Parathyroid adenoma (tissue), 2 donors: ENCODE data around the gene LSM12.

Source experiments
- H2AFZ ChIP-seq: fragments of 300-600 bp; sonication (generic); one replicate; pipeline ENCODE4 v1.7.0; 2017; ENCODE audit warnings: antibody characterized with exemption, mild to moderate bottlenecking
- H3K27ac ChIP-seq: fragments of 300-600 bp; sonication (generic); one replicate; pipeline ENCODE4 v1.7.0; 2017
- H3K27me3 ChIP-seq: fragments of 300-600 bp; sonication (generic); one replicate; pipeline ENCODE4 v1.7.0; 2017; ENCODE audit warnings: low read length; ENCODE audit not compliant: control insufficient read depth, insufficient read depth
- H3K36me3 ChIP-seq: fragments of 300-600 bp; sonication (generic); one replicate; pipeline ENCODE4 v1.7.0; 2017; ENCODE audit warnings: low read length; ENCODE audit not compliant: control insufficient read depth, insufficient read depth
- H3K4me1 ChIP-seq: fragments of 300-600 bp; sonication (generic); one replicate; pipeline ENCODE4 v1.7.0; 2017; ENCODE audit warnings: control low read depth
- H3K4me2 ChIP-seq: fragments of 300-600 bp; sonication (generic); one replicate; pipeline ENCODE4 v1.7.0; 2017; ENCODE audit warnings: low read length
- H3K4me3 ChIP-seq: fragments of 300-600 bp; sonication (generic); one replicate; pipeline ENCODE4 v1.7.0; 2017; ENCODE audit warnings: low read depth, low read length
- H3K79me2 ChIP-seq: fragments of 300-600 bp; sonication (generic); one replicate; pipeline ENCODE4 v1.7.0; 2017; ENCODE audit warnings: control low read depth
- H3K9ac ChIP-seq: fragments of 300-600 bp; sonication (generic); one replicate; pipeline ENCODE4 v1.7.0; 2017; ENCODE audit warnings: mild to moderate bottlenecking
- H3K9me3 ChIP-seq: fragments of 300-600 bp; sonication (generic); one replicate; pipeline ENCODE4 v1.7.0; 2017; ENCODE audit warnings: low read length; ENCODE audit not compliant: control insufficient read depth
- TF ChIP-seq, protein P1 (sequence below): fragments of 300-600 bp; sonication (generic); IDR thresholded peaks from one replicate; pipeline ENCODE4 v1.7.0; 2017; ENCODE audit warnings: antibody characterized with exemption, mild to moderate bottlenecking
- donor health status: primary hyperparathyroidism.

Gene LSM12

DNA sequence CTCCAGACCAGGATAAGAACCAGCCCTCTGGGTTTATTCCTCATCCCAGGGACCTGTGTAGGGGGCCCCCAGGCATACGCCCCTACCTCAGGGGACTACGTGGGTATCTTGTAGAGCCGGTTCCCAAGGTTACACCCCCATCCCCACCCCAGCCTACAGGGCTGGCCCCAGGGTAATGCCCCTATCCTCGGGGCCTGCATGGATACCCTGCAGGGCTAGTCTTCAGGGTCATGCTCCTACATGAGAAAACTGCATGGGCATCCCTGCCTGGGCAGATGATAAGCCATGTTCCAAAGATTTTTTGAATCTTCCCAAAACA, 42.8 kb upstream of the LSM12 start:
- H3K4me1 ChIP-seq = peaks cover 58% of the 10 kb centered on the region
- no peak overlapping the region for H3K9ac ChIP-seq
- H3K36me3 ChIP-seq = no peaks in the 10 kb centered on the region
- peak overlapping the region; percentile 21 for H3K4me3 ChIP-seq
- peaks cover 54% of the 10 kb centered on the region for H3K79me2 ChIP-seq
- H3K27ac ChIP-seq = peak overlapping the region; percentile 87
- H3K27me3 ChIP-seq = no peaks in the 10 kb centered on the region
- no peaks in the 10 kb centered on the region for H3K9me3 ChIP-seq
- H3K4me2 ChIP-seq = no peak overlapping the region
- TF ChIP-seq, protein P1, sequence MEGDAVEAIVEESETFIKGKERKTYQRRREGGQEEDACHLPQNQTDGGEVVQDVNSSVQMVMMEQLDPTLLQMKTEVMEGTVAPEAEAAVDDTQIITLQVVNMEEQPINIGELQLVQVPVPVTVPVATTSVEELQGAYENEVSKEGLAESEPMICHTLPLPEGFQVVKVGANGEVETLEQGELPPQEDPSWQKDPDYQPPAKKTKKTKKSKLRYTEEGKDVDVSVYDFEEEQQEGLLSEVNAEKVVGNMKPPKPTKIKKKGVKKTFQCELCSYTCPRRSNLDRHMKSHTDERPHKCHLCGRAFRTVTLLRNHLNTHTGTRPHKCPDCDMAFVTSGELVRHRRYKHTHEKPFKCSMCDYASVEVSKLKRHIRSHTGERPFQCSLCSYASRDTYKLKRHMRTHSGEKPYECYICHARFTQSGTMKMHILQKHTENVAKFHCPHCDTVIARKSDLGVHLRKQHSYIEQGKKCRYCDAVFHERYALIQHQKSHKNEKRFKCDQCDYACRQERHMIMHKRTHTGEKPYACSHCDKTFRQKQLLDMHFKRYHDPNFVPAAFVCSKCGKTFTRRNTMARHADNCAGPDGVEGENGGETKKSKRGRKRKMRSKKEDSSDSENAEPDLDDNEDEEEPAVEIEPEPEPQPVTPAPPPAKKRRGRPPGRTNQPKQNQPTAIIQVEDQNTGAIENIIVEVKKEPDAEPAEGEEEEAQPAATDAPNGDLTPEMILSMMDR = no peak
- no peak overlapping the region for H2AFZ ChIP-seq

DNA sequence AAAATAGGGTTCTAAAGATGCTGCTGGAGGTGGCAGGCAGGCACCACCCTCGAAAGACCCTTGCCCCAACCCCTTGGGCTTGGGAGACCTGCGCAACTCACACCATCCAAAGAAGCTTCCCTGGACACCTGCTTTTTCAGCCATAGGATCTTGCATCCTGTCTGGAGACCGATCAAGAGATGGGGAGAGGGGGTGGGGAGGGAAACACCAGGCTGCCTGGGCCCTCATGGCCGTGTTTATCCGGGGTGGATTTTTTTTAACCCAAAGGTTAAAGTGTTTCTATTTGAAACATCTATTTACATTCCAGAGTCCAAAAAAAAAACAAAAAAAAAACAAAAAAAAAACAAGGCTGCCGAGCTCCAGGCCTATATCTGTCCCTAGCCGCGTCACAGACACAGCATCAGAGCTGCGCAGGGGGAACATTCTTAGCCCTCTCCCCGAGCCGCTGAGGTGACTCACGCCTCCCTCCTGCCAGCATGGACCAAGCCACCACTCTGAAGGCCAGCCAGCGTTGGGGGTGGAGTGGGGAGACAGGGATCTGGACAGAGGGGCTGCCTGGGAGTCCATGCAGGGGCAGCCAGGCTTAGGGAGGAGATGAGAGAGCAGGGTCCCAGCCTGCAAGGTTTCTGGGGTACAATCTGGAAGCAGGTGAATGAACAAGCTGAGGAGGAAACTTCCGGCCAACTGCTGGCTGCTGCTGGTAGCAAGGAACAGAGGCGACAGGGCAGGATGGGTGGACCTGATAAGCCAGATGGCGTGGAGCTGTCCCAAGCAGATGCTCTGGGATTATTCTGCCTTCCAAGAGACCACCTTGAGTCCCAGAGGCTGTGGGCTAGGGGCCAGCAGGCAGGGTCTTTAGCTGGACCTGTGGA, 42.2 kb upstream of the LSM12 start:
- Histone ChIP-seq H3K36me3 (no peaks in the 10 kb centered on the region), H3K9ac (no peak overlapping the region), H3K27ac (peak overlapping the region; percentile 87), H3K4me2 (peak overlapping the region; percentile 28), H3K9me3 (no peaks in the 10 kb centered on the region), H3K27me3 (no peaks in the 10 kb centered on the region), H2AFZ (peak overlapping the region; percentile 9), H3K4me3 (peak overlapping the region; percentile 21), H3K79me2 (peaks cover 59% of the 10 kb centered on the region), H3K4me1 (peaks cover 58% of the 10 kb centered on the region)
- TF ChIP-seq, protein P1 = no peak

DNA sequence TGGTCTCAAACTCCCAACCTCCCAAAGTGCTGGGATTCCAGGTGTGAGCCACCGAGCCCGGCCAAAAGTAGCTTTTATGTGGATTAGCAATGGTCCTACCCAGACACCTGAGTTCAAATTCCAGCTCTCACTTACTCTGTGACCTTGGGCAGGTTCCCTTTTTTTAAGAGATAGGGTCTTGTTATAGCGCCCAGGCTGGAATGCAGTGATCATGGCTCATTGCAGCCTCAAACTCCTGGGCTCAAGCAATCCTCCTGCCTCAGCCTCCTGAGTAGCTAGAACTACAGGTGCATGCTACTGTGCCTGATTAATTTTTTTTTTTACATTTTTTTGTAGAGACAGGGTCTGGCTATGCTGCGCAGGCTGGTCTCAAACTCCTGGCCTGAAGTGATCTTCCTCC, 40.3 kb upstream of the LSM12 start:
- Histone ChIP-seq H3K9ac (no peak overlapping the region), H3K4me1 (peaks cover 40% of the 10 kb centered on the region), H3K4me2 (no peak overlapping the region), H3K27me3 (no peaks in the 10 kb centered on the region), H3K9me3 (no peaks in the 10 kb centered on the region), H3K4me3 (no peak overlapping the region), H3K36me3 (no peaks in the 10 kb centered on the region), H3K27ac (no peak overlapping the region), H2AFZ (no peak overlapping the region), H3K79me2 (peaks cover 70% of the 10 kb centered on the region)
- TF ChIP-seq, protein P1 = no peak

DNA sequence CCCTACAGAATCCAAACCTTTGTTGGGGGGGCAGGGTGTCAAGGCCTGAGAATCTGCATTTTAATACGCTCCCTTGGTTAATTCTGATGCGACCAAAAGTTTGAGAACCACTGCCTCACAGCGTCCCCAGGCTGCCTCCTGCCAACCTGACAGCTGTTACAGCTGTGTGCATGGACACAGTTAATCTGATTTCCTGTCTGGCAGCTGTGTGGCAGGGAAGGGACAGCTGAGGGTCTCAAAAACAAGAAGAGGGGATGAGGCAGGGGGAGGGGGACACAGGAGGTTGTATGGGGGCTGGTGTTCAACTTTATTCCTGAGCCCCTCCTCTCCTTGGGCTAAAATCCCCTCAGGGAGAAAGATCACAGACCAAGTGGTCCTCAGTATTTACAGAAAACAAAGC, 39.5 kb upstream of the LSM12 start:
- H3K4me2 ChIP-seq = no peak overlapping the region
- peaks cover 33% of the 10 kb centered on the region for H3K4me1 ChIP-seq
- H3K27me3 ChIP-seq = no peaks in the 10 kb centered on the region
- TF ChIP-seq, protein P1 = no peak
- H3K36me3 ChIP-seq = no peaks in the 10 kb centered on the region
- H3K4me3 ChIP-seq = no peak overlapping the region
- H2AFZ ChIP-seq = no peak overlapping the region
- H3K79me2 ChIP-seq = peaks cover 70% of the 10 kb centered on the region
- no peak overlapping the region for H3K9ac ChIP-seq
- no peaks in the 10 kb centered on the region for H3K9me3 ChIP-seq
- no peak overlapping the region for H3K27ac ChIP-seq

DNA sequence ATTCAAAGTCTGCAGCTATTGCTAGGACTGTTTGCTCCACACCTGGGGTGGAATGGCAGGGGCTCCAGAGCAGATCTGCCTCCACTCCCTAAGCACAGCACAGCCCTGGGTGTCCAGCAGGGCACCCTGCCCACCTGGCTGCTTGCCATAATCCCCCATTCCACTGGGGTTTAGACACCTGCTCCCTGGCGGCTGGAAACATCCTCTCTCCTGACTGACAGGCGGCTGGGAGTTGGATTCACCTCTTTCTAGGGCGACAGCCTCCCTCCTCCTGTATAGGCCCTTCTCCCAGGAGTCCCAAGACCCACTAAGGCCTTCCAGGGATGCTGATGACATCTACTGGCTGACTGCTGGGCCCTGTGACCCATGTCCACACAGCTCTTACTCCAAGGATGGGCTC, 39.0 kb upstream of the LSM12 start:
- Histone ChIP-seq H3K27ac (no peak overlapping the region), H3K4me3 (no peak overlapping the region), H2AFZ (no peak overlapping the region), H3K79me2 (peaks cover 70% of the 10 kb centered on the region), H3K36me3 (no peaks in the 10 kb centered on the region), H3K4me1 (peaks cover 28% of the 10 kb centered on the region), H3K4me2 (no peak overlapping the region), H3K9ac (no peak overlapping the region), H3K27me3 (no peaks in the 10 kb centered on the region), H3K9me3 (no peaks in the 10 kb centered on the region)
- TF ChIP-seq, protein P1 = no peak
